Erythroblast (primary cell): Measurements from ENCODE around the gene NELL1.

Experiments
- GATA1 ChIP-seq: IDR thresholded peaks from 2 replicates; pipeline ENCODE4 v1.6.1; 2011; ENCODE audit warnings: low read depth, mild to moderate bottlenecking, control low read depth, low read length, moderate library complexity
- POLR2A ChIP-seq: IDR thresholded peaks from 2 replicates; pipeline ENCODE4 v1.6.1; 2011; ENCODE audit warnings: mild to moderate bottlenecking, low read length

DNA sequence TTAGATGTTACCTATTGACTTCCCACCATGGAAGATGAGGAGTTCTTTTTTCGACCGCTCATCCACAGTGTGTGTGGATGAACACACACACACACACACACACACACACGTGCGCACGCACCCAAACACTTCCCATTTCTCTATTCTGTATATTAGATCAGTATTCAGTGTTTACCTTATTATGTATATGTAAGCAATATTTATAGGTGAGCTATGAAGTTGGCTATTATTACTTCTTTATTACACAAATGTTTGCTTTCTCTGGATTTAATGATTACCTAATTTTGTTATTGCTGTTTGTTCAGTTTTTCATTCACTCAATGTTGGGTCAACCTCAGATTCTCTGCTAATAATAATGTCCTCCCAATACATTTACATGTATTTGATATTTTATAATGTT is 721.0 kb downstream of the NELL1 start:
- TF ChIP-seq POLR2A: no peak
- no peak for TF ChIP-seq GATA1
